Stomach (tissue), 4 donors: ENCODE results near the gene ERCC6L2.

Source experiments
- EP300 ChIP-seq: sonication (generic); formaldehyde crosslinking; IDR thresholded peaks from one replicate; pipeline ENCODE4 v1.6.1; 2017; ENCODE audit warnings: antibody characterized with exemption
- POLR2A ChIP-seq, 4 donors: fragments of 450-650 bp; IDR thresholded peaks; one replicate each; pipeline ENCODE4 v1.6.1; 2016; ENCODE audit warnings: antibody characterized with exemption in 4 of 4, control low read depth in 2 of 4, mild to moderate bottlenecking in 1 of 4, moderate library complexity in 1 of 4
- TF ChIP-seq, protein P1 (sequence below), 7 experiments: fragments of 450-650 bp in 4 of 7; fragments of 200-600 bp in 3 of 7; sonication (generic) in 3 of 7; IDR thresholded peaks; one replicate each; pipeline ENCODE4 v1.5.1; 2016 to 2019; ENCODE audit warnings: antibody characterized with exemption in 7 of 7, control low read depth in 2 of 7, mild to moderate bottlenecking in 1 of 7

DNA sequence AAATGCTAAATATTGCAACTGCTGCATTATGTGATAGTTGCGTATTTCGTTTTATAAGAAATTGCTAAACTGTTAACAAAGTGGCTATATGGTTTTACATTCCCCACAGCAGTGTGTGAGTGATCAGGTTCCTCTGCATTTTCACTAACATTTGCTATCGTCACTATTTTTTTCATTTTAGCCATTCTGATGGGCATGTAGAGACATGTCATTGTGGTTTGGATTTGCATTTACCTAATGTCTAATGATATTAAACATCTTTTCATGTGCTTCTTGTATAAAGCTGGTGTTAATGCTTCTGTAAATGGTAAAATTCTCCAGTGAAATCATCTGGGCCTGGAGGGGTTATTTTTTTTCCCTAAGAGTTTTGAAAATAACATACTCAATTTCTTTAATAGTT, 61.6 kb downstream of the ERCC6L2 start:
- TF ChIP-seq, protein P1, sequence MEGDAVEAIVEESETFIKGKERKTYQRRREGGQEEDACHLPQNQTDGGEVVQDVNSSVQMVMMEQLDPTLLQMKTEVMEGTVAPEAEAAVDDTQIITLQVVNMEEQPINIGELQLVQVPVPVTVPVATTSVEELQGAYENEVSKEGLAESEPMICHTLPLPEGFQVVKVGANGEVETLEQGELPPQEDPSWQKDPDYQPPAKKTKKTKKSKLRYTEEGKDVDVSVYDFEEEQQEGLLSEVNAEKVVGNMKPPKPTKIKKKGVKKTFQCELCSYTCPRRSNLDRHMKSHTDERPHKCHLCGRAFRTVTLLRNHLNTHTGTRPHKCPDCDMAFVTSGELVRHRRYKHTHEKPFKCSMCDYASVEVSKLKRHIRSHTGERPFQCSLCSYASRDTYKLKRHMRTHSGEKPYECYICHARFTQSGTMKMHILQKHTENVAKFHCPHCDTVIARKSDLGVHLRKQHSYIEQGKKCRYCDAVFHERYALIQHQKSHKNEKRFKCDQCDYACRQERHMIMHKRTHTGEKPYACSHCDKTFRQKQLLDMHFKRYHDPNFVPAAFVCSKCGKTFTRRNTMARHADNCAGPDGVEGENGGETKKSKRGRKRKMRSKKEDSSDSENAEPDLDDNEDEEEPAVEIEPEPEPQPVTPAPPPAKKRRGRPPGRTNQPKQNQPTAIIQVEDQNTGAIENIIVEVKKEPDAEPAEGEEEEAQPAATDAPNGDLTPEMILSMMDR (IDR thresholded peaks at IDR 0.05), result no peak
- no peak for TF ChIP-seq POLR2A (IDR thresholded peaks at IDR 0.05)
- TF ChIP-seq EP300, result no peak
